RPMI8226 (cell line): Measurements from ENCODE around the gene GUK1.

Experiments
- DNase-seq: peaks from one replicate; pipeline ENCODE4 v3.0.0-alpha.2; 2015

GUK1 gene

DNA sequence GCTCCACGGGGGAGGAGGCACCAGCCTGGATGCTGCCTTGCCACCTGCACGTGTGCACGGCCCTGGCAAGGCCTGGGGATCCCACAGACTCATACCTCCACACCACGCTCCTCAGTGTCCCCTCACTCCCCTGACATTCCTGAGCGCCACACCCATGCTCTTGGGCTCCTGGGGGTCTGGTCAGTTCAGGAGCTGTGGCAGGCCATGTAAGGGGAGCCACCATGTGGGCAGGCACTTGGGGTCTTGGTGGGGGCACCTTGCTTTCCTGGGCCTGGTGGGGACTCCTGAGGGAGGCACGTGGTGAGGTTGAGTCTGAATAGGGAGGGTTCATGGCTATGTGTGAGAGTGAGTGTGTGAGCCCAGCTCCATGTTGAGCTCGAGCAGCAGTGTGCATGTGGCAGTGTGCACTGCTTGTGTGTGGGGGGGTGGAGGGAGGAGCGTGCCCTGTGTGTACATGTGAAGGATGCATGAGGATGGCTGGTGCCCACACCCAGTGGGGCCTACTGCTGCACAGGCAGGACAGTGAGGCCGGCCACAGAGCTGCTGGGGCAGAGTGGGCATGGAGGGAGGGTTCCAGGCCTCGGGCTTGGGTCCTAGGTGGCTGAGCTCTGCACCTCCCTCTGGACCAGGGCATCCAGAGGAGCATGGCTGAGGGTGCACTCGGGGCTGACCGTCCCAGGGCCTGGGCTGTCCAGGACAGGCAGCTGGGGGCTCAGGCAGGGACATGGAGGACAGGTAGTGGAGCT, 11.3 kb downstream of the GUK1 start:
- no peak for DNase-seq

DNA sequence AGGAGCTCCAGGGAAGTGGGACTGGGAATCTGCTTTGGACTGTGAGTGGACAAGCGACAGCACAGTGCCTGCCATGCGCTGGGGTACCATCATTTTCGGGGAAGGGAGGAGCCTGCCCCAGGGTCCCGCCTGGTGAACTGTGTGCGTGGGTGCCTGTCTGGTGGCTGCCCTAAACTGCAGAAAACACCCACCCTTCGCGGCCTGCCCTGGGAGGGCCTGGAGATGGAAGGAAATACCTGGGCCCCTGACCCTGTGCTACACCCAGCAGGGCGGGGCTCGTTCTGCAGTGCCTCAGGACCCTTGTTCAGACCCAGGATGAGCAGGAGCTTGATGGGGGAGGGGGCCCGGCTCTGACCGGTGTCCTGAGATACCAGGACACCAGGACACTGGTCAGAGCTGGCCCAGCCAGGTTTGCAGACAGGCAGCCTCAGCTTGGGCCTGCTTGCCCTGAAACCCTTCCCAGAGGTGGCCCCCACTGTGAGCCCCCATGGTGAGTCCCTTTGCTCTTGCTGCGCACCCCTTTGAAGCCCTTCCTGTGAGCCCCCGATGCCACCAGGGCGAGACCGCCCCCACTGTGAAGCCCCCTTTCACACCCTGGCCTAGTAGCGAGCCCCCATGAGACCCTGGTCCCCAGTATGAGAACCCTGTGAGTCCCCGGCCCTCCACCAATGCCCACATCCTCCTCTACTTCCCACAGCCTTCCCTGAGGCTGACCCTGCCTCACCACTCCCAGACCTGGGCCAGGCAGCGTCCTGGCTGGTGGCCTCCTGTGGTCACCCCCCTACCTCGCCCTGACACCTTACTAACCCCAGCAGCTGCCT, 12.2 kb downstream of the GUK1 start:
- DNase-seq, result no peak

DNA sequence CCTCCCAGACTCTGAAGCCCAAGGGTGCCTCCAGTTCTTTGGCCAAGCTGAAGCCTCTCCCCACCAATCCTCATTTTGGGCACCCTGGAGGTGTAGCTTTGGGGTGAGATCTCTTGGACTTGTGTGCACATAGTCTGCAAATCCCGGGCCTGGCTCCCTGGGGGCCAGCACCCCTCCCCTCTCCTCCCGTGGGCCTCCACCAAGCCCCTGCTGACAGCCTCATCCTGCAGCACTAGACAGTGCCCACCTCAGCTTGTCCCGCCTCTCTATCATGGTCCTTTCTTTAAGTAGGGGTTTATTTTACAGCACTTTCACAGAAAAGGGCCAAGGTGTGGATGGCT, 12.8 kb downstream of the GUK1 start:
- no peak for DNase-seq

DNA sequence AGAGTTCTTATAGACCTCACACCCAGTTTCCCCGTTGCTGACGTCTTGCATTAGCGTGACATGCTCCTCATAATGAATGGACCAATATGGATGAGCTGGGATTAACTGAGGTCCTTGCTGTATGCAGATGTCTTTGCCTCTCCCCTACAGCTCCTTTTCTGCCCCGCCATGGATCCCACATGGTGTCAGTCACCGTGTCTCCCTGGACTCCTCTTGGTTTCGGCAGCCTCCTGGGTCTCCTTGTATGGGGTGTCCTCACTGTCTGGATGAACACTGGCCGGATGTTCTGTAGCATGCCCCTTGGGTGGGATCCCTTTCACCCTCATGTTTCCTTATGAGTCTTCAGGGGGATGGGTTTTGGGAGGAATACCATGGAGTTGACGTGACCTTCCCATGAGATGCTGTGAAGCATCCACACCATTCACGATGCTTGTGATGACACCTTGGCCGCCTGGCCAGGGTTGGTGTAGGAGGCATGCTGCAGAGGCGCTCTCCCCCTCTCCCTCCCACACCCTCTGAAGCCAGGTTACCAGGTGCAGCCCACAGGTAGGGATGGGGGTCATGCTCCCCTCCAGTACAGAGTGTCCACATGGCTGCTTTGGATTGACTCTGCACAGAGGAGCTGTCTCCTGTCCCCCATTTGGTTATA, 14.1 kb downstream of the GUK1 start:
- no peak for DNase-seq

DNA sequence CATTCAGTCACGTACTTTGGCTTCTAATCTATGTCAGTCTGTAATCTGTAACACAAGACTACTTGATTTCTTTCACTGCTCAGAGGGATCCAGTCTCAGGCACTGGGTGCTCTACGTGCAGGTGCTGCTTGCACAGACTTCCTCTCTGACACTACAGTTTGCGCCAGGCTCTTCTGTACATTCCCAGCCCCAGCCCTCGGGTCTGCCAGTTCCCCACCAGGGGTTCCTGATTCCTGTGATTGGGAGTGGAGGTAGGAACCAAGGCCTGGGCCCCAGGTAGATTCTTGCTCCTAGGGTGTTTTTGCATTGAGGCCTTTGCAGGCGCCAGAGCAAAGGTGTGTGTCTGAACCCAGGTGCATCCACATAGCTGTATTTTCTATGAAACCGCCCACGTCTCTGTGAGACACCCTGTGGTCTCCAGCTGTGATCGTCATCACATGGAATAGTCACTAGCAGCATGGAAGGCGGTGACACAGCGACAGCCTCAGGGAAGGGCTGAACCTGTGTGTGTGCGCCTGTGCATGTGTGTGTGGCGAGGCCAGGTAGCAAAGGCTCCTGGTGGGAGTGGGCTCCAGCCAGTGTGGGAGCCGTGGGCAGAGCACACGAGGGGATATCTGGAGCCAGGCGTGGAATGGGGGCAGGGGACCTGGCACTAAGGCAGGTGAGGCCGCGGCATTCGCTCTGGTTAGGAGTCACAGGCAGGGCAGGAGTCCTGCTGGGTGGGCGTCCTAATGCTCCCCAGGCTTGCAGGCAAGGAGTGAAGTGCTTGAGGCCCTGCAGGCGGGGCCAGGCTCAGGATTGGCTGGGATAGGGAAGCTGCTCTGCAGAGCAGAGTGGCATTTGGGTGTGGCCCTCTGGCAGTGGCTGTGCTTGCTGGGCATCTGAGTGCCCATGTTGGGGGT, 14.8 kb downstream of the GUK1 start:
- DNase-seq, result peak; percentile 22

GRCh38 chr1:228155596-228156514, 15.8 kb downstream of the GUK1 start:
- no peak for DNase-seq

DNA sequence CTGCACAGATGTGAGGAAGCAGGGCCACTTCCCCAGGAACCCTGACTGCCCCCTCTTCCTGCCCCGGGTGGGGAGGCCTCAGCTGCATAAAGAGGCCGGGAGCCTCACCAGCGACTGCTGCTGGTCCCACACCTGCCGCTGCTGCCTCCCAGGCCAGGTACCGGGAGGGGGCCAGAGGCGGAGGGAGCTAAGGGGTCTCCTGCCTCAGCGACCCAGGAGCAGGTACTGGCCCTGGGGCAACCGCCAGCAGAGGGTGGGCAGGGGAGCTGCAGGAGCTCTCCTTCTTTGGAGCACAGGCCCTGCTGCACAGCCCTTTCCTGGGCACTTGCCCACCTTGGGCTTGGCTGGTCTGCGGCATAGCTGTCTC, 16.4 kb downstream of the GUK1 start:
- no peak for DNase-seq

- no peak for DNase-seq
Observed at GRCh38 chr1:228156941-228157728, 17.1 kb downstream of the GUK1 start.

- no peak for DNase-seq
Observed at GRCh38 chr1:228157729-228158126, 17.6 kb downstream of the GUK1 start.

GRCh38 chr1:228158151-228159007, 18.3 kb downstream of the GUK1 start:
- DNase-seq, result no peak

DNA sequence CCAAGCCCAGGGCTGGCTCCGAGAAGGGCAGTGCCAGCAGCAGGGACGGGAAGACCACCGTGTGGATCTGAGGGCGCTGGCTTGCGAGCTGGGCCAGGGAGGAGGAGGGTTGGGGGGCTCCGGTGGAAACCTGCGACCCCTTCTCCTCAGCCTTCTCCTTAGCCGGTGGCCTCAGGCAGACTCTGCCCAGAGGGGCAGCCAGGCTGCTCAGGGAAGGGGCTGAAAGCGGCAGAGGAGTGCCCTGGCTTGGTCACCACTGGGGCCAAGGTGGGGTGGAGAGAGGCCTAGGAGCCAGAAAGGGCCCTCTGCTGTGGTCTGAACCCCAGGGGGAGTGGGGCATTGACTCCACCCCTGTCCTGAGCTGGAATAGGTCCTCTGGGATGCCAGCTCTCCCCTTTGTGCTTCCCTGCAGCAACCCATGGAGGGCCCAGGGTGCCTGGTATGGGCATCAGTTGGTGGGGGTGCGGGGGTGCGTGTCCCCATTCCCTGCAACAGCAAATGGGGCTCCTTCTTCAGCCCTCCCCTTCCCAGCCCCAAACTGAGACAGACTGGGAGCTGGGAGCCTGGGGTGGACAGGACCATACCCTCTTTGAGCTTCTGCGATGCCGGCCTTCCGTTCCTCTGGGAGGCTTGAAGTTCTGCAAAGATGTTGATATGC, 19.1 kb downstream of the GUK1 start:
- no peak for DNase-seq

DNA sequence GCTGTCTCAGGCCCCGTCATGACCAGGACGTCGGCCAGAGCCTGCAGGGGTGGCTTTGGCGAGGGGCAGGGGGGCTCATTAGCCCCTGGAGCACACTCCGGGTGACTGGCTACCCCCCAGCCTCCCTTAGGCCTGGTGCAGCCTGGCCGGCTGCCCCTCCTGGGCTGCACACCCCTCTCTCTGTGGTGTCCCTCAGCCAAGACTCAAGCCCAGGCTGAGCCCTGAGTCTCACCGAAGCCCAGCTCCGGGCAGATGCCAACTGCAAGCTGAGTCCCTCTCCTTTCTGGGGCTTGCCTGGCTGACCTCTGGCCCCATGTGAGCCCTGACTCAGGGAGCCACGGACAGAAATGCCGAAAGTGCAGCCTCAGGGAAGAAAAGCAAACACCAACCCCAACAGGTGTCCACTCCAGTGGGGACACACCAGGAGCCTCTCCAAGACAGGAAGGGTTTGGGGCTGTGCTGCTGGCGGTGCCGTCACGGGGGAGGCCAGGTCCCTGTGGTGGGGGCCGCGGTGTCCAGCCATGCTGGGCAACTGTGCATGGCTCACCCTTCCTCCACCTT, 20.2 kb downstream of the GUK1 start:
- no peak for DNase-seq

- no peak for DNase-seq
Observed at GRCh38 chr1:228161362-228161761, 21.3 kb downstream of the GUK1 start.

DNA sequence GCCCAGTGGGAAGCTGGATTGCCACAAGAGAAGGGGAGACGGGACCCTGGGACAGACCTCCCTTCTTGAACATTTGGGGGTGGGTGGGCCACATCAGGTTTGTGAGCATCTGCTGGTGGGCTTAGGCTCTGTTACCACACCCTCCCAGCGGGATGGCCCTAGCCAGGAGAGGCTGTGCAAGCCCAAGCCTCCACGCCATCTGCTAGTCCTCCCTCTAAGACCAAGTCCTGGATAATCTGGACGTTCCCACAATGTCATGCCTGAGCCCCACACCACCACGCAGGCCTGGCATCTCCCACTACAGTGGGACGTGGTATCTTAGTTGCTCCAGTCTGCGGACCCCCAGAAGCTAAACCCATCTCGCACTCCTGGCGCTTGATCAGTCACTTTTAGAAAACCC, 21.8 kb downstream of the GUK1 start:
- no peak for DNase-seq

- DNase-seq, result no peak
Observed at GRCh38 chr1:228162286-228163006, 22.4 kb downstream of the GUK1 start.

GRCh38 chr1:228163007-228163753, 23.1 kb downstream of the GUK1 start:
- DNase-seq, result no peak

DNA sequence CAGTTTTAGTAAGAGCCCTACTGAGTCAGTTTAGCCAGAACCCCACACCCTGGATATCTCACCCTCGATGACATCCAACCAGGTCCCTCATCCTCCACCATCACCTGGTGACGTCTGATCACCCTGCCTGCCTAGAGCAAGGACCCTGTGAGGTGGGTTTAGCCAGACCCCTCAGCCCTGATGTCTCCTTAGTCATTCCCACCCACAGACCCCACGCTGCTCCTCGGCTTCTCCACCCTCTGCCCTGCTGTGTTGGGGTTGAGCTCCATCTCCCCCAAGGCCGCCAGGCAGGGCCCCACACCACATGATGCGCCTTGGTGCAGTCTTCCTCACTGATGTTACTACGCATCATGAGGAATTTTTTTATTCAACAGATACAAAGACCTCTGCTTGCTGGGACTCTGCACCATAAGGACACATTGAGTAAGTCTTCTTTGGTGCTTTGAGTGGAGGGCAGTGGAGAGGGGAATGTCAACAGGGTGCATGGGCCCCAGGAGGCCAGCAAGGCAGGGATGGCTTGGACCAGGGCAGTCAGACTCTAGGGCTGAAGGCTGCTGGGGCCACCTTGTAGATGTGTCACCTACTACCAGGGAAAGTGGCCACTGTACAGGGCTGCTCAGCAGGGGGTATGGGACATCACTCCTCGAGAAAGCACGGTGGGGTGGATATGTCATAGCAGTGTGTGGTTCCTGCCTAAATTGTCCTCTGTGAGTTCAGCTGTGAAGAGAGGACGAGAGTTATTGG, 23.9 kb downstream of the GUK1 start:
- no peak for DNase-seq
